Neural cell (in vitro differentiated cells): ENCODE measurements around the gene SOX12. TPM values are rescaled to one million over a fixed set of nuclear protein-coding genes. Genes with fewer than 3 reads are reported as not detected.

Experiments used
- H2AFZ ChIP-seq: fragments of 200-600, 300-800 bp; sonication (generic), shearing (Covaris generic); 2 replicates; pipeline ENCODE4 v1.6.0; 2014; ENCODE audit warnings: low read depth, mild to moderate bottlenecking, antibody characterized with exemption, low read length, moderate library complexity
- H3F3A ChIP-seq: fragments of 200-600 bp; shearing (Covaris generic); 2 replicates; pipeline ENCODE4 v1.6.1; 2016; ENCODE audit warnings: mild to moderate bottlenecking, moderate library complexity, mixed read lengths, antibody characterized with exemption, low read length; ENCODE audit not compliant: insufficient read depth, poor library complexity, severe bottlenecking
- H3K27ac ChIP-seq: fragments of 200-600, 300-800 bp; sonication (generic), shearing (Covaris generic); 2 replicates; pipeline ENCODE4 v1.5.1; 2014; ENCODE audit warnings: mild to moderate bottlenecking, low read length, moderate library complexity
- H3K27me3 ChIP-seq: fragments of 300-800, 200-600 bp; sonication (generic), shearing (Covaris generic); 2 replicates; pipeline ENCODE4 v1.6.0; 2014; ENCODE audit warnings: mild to moderate bottlenecking, low read depth, low read length, moderate library complexity; ENCODE audit not compliant: insufficient read depth
- H3K36me3 ChIP-seq: fragments of 300-800, 200-600 bp; sonication (generic), shearing (Covaris generic); 2 replicates; pipeline ENCODE4 v1.5.1; 2014; ENCODE audit warnings: mild to moderate bottlenecking, antibody characterized with exemption, low read length, moderate library complexity; ENCODE audit not compliant: insufficient read depth
- H3K4me2 ChIP-seq: fragments of 300-800, 200-600 bp; sonication (generic), shearing (Covaris generic); 2 replicates; pipeline ENCODE4 v1.6.0; 2014; ENCODE audit warnings: mild to moderate bottlenecking, low read length
- H3K4me3 ChIP-seq: fragments of 300-800, 200-600 bp; sonication (generic), shearing (Covaris generic); 2 replicates; pipeline ENCODE4 v1.5.1; 2014; ENCODE audit warnings: mild to moderate bottlenecking, low read length, moderate library complexity
- H3K79me2 ChIP-seq: fragments of 200-600 bp; shearing (Covaris generic); replicated peaks from 2 replicates; pipeline ENCODE4 v1.6.0; 2014; ENCODE audit warnings: mild to moderate bottlenecking, low read length, moderate library complexity; ENCODE audit not compliant: insufficient read depth
- H3K9ac ChIP-seq: fragments of 300-800, 200-600 bp; sonication (generic), shearing (Covaris generic); 2 replicates; pipeline ENCODE4 v1.6.1; 2016; ENCODE audit warnings: mild to moderate bottlenecking, low read length, mixed read lengths
- H3K9me2 ChIP-seq: fragments of 200-600 bp; shearing (Covaris generic); 2 replicates; pipeline ENCODE4 v1.6.1; 2016; ENCODE audit warnings: mild to moderate bottlenecking, low read length, mixed read lengths; ENCODE audit not compliant: insufficient read depth
- H3K9me3 ChIP-seq: fragments of 200-600, 300-800 bp; sonication (generic), shearing (Covaris generic); 2 replicates; pipeline ENCODE4 v1.6.1; 2016; ENCODE audit warnings: mild to moderate bottlenecking, mixed run types, low read length, moderate library complexity, mixed read lengths
- H4K20me1 ChIP-seq: fragments of 200-600 bp; shearing (Covaris generic); 2 replicates; pipeline ENCODE4 v1.6.1; 2016; ENCODE audit warnings: mild to moderate bottlenecking, mixed run types; ENCODE audit not compliant: insufficient read depth
- EP300 ChIP-seq: fragments of 450-650 bp; conservative IDR thresholded peaks from 2 replicates; pipeline ENCODE4 v1.6.1; 2014; ENCODE audit warnings: antibody characterized with exemption, mild to moderate bottlenecking, moderate library complexity; ENCODE audit not compliant: poor library complexity, severe bottlenecking
- EZH2 ChIP-seq: fragments of 200-600, 300-800 bp; shearing (Covaris generic), sonication (generic); IDR thresholded peaks from 2 replicates; pipeline ENCODE4 v1.6.1; 2014; ENCODE audit warnings: antibody characterized with exemption, low read length, borderline replicate concordance, mild to moderate bottlenecking; ENCODE audit not compliant: insufficient read depth, poor library complexity, severe bottlenecking
- MXI1 ChIP-seq: fragments of 450-650 bp; conservative IDR thresholded peaks from 2 replicates; pipeline ENCODE4 v1.6.1; 2014; ENCODE audit warnings: antibody characterized with exemption, mild to moderate bottlenecking; ENCODE audit not compliant: poor library complexity, severe bottlenecking
- POLR2AphosphoS5 ChIP-seq: IDR thresholded peaks from 2 replicates; pipeline ENCODE4 v1.6.1; 2012
- RAD21 ChIP-seq: fragments of 450-650 bp; conservative IDR thresholded peaks from 2 replicates; pipeline ENCODE4 v1.6.1; 2014; ENCODE audit warnings: antibody characterized with exemption, mild to moderate bottlenecking, moderate library complexity
- SMC3 ChIP-seq: fragments of 450-650 bp; conservative IDR thresholded peaks from 2 replicates; pipeline ENCODE4 v1.6.1; 2014; ENCODE audit warnings: antibody characterized with exemption, mild to moderate bottlenecking, moderate library complexity; ENCODE audit not compliant: poor library complexity
- TAF1 ChIP-seq: IDR thresholded peaks from 2 replicates; pipeline ENCODE4 v1.6.1; 2012; ENCODE audit warnings: low read depth
- polyA plus RNA-seq: library from polyadenylated mRNA; depleted of rRNA; stranded (reverse); fragments of >200 nt; gene quantifications from 2 replicates; pipeline ENCODE4 v1.2.3, GENCODE V29; 2014
- TF ChIP-seq, protein P1 (sequence below): IDR thresholded peaks from 2 replicates; pipeline ENCODE4 v1.6.1; 2012; ENCODE audit warnings: borderline replicate concordance
- TF ChIP-seq, protein P2 (sequence below): fragments of 450-650 bp; IDR thresholded peaks from 2 replicates; pipeline ENCODE4 v1.5.1; 2014; ENCODE audit warnings: antibody characterized with exemption, mild to moderate bottlenecking, moderate library complexity; ENCODE audit not compliant: poor library complexity, severe bottlenecking

The SOX12 gene
- polyA plus RNA-seq, 1 donor from 2014 or later = 6.8 TPM

DNA sequence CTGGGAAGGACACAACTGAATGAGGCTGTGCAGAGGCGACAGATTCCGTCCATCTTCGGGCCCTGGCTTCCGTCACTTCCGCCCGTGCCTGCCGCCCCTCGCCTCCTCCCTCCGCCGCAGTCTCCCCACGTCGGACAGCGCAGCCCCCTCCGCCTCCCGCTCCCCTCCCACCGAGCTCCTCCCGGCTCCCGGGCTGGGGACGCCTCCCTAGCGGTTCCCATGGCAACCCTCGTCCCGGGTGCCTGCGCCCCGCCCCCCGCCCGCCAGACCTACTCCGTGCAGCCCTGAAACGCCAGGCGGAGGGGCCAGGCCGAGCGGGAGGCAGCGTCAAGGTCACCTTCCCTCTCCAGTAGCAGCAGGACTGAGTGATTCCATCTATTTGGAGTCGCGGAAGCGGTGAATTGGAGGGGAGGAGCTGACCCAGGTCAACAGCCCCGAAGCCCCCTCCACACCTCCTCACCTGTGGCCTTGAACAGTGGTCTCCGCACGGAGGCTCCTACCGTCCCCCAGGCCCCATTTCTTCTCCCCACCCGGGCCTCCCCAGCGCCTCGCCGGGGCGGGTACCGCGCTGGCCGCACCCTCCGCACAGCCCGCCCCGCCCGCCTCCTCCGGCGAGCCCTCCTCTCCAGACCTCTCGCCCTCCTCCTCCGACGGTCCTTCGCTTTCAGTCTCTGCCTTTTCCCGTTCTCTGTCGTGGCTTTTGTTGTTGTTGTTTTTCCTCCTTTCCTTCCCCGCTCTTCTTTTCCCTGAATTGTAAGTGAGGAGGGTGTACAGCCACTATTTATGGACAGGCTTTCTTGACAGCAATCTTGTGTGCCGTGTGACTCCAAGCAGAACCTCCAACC, 22.5 kb downstream of the SOX12 start:
- Histone ChIP-seq H3K27ac (peak overlapping the region; percentile 98), H3K9ac (peak overlapping the region; percentile 97), H3F3A (no peaks in the 10 kb centered on the region), H2AFZ (peak overlapping the region; percentile 80), H3K9me3 (no peaks in the 10 kb centered on the region), H3K79me2 (peaks cover 13% of the 10 kb centered on the region), H3K4me2 (peak overlapping the region; percentile 87), H3K9me2 (no peaks in the 10 kb centered on the region), H4K20me1 (no peaks in the 10 kb centered on the region), H3K27me3 (no peaks in the 10 kb centered on the region), H3K36me3 (no peaks in the 10 kb centered on the region), H3K4me3 (peak overlapping the region; percentile 84)
- peak; percentile 73 for TF ChIP-seq MXI1
- TF ChIP-seq RAD21 = no peak
- peak; percentile 35 for TF ChIP-seq TAF1
- TF ChIP-seq, protein P1, sequence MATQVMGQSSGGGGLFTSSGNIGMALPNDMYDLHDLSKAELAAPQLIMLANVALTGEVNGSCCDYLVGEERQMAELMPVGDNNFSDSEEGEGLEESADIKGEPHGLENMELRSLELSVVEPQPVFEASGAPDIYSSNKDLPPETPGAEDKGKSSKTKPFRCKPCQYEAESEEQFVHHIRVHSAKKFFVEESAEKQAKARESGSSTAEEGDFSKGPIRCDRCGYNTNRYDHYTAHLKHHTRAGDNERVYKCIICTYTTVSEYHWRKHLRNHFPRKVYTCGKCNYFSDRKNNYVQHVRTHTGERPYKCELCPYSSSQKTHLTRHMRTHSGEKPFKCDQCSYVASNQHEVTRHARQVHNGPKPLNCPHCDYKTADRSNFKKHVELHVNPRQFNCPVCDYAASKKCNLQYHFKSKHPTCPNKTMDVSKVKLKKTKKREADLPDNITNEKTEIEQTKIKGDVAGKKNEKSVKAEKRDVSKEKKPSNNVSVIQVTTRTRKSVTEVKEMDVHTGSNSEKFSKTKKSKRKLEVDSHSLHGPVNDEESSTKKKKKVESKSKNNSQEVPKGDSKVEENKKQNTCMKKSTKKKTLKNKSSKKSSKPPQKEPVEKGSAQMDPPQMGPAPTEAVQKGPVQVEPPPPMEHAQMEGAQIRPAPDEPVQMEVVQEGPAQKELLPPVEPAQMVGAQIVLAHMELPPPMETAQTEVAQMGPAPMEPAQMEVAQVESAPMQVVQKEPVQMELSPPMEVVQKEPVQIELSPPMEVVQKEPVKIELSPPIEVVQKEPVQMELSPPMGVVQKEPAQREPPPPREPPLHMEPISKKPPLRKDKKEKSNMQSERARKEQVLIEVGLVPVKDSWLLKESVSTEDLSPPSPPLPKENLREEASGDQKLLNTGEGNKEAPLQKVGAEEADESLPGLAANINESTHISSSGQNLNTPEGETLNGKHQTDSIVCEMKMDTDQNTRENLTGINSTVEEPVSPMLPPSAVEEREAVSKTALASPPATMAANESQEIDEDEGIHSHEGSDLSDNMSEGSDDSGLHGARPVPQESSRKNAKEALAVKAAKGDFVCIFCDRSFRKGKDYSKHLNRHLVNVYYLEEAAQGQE = peak; percentile 38
- TF ChIP-seq, protein P2, sequence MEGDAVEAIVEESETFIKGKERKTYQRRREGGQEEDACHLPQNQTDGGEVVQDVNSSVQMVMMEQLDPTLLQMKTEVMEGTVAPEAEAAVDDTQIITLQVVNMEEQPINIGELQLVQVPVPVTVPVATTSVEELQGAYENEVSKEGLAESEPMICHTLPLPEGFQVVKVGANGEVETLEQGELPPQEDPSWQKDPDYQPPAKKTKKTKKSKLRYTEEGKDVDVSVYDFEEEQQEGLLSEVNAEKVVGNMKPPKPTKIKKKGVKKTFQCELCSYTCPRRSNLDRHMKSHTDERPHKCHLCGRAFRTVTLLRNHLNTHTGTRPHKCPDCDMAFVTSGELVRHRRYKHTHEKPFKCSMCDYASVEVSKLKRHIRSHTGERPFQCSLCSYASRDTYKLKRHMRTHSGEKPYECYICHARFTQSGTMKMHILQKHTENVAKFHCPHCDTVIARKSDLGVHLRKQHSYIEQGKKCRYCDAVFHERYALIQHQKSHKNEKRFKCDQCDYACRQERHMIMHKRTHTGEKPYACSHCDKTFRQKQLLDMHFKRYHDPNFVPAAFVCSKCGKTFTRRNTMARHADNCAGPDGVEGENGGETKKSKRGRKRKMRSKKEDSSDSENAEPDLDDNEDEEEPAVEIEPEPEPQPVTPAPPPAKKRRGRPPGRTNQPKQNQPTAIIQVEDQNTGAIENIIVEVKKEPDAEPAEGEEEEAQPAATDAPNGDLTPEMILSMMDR = no peak
- TF ChIP-seq POLR2AphosphoS5 = peak; percentile 96
- TF ChIP-seq EP300 = peak; percentile 59

DNA sequence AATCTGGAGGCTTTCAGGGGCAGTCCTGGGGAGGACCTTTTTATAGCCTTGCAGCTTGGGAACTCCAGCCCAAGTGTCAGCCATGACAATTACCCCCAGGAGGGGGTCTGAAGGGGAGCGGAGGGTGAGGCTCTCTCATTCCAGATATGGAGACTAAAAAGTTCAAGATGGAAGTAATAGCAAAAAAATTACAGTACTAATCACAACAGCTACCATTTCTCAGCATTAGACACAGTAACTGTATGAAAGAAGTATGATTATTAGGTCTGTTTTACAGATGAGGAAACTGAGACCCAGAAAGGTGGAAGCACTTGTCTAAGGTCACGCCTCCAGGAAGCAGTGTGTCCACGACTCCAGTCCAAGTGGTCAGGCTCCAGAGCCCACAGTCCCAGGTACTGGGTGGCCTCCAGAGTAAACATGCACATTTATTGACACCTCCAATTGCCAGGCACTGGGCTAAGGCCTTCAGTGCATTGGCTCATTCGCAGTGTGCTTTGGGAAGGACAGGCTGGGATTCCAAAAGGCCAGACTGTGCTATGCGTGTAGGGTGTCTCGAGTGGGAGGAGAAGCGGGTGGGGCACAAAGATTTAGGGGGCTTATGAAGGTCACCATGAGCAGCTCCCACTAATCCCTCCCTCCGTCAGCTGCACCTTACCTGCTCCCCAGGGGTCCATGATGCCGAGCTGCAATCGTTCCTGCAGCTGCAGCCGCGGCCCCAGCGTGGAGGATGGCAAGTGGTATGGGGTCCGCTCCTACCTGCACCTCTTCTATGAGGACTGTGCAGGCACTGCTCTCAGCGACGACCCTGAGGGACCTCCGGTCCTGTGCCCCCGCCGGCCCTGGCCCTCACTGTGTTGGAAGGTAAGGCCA, 23.9 kb downstream of the SOX12 start:
- H3K36me3 ChIP-seq = no peaks in the 10 kb centered on the region
- no peaks in the 10 kb centered on the region for H3K9me2 ChIP-seq
- H3F3A ChIP-seq = no peaks in the 10 kb centered on the region
- H3K9me3 ChIP-seq = no peaks in the 10 kb centered on the region
- peak overlapping the region; percentile 87 for H3K4me2 ChIP-seq
- H4K20me1 ChIP-seq = no peaks in the 10 kb centered on the region
- peak overlapping the region; percentile 84 for H3K4me3 ChIP-seq
- TF ChIP-seq MXI1 (no peak), RAD21 (no peak), POLR2AphosphoS5 (no peak), TAF1 (no peak), SMC3 (no peak), EP300 (no peak), EZH2 (no peak)
- TF ChIP-seq, protein P2 = no peak
- TF ChIP-seq, protein P1 = no peak
- H3K27ac ChIP-seq = peak overlapping the region; percentile 98
- H3K79me2 ChIP-seq = peaks cover 13% of the 10 kb centered on the region
- H3K9ac ChIP-seq = peak overlapping the region; percentile 97
- no peaks in the 10 kb centered on the region for H3K27me3 ChIP-seq
- H2AFZ ChIP-seq = no peak overlapping the region
